NCI-H748 (cell line): ENCODE data around the gene PALM.
"Not testable (repeated sequence)": the region's sequence is repeated elsewhere in the genome, so short reads cannot be mapped to it uniquely, and the experiment has no call there.

Source experiments
- DNase-seq: peaks from one replicate; lab custom pipeline; 2025; ENCODE audit not compliant: unreplicated experiment; lab: John Stamatoyannopoulos, UW

Gene PALM

DNA sequence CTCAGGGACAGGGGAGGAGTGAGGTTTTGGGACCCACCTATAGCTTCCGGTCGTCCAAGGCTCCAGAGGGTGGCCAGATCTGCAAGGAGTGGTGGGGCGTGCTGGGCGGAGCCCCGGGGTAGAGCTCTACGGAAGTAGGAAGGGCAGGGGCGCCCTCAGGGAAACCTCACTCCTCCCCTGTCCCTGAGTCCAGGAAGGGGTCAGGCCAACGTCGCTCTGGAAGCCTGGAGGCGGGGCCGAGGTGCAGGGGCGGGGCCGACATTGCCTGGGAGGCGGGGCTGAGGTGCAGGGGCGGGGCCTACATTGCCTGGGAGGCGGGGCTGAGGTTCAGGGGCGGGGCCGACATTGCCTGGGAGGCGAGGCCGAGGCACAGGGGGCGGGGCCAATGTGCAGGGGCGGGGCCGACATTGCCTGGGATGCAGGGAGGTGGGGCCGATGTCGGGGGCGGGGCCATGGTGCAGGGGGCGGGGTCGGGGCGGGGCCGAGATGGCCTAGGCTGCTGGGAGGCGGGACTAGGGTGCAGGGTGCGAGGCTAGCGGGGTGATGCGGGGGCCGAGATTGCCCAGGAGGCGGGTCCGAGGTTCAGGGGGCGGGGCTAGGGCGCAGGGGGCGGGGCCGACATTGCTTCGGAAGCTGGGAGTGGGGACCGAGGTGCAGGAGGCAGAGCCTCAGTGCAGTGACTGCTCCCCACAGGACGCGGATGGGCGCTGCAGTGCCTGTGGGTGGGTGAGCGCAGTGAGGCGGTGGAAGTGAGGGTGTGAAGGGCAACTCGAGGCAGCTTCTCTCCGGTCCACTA is 4.9 kb upstream of the PALM start:
- DNase-seq = peak; percentile 41

DNA sequence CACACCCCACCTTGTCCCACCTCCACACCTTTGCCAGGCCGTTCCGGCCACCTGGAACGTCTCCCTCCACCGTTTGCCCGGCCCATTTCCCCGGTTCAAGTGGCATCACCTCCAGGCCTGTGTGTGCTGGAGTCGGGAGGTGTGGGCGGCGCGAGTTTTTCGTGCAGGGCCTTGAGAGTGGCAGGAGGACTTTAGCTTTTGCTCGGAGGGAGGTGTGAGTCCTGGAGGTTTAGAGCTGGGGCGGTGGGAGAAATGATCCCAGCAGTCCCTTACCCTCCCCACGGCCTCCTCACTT is 4.3 kb upstream of the PALM start:
- no peak for DNase-seq

DNA sequence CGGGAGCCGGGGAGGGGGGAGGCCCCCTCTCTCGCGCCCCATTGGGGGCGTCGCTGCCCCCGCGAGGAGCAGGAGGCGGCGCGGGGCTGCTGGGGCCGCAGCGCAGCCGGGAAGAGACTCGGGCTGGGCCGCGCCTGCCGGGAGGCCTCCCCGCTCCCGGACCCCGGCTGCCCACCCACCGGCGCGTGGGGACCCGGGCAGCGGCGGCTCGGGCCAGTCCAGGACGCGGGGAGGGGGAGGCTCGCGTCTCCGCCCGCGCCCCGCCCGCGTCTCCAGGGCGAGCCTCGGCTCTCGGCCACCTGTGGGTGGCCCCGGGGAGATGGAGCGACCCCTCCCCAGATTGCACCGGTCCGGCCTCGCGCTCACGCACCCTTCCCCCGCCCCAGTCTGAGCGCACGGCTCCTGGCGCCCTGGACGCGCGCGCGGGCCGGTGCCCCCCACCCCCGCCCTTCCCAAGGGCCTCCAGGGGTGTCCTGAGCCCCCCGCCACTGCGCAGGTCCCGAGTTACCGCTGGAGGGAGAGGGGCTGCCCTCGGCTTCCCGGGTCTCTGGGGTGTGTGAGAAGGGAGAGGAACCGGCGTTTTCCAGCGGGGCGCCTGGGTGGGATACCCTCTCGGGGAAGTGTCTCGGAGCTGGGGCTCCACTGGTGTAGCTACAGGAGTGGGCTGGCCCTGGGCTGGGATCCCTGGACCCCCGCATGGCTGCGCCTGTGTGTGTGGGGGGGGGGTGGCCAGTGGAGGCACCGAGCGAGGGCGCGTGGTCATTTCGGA is 645 bp downstream of the PALM start:
- peak; percentile 25 for DNase-seq

DNA sequence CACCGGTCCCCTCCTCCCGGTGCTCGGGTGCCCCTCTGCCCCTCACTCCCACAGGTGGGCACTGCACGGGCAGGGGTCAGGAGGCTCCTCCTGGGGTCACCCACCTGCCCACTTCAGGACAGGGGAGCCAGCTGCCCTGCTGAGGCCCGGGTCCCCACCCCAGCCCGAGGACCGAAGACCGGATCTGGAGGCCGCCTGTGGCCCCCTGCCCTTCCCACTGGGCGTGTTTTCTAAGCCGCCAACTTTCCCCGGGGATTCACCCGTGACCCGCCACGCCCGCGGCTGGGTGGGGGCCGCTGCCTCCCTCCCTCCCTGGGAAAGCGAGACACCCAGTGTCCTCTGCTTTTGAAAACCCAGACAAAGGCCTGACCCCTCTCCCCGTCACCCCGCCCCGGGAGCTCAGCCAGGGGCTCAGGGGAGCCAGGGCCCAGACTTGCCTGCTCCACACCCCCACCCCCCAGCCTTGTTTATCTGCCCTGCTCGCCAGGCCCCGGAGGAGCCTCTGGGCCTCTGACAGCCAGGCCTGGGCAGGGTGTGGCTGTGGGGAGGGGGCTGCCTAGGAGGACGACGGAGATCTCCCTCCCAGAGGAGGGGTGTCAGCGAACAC is 1.3 kb downstream of the PALM start:
- DNase-seq = no peak

DNA sequence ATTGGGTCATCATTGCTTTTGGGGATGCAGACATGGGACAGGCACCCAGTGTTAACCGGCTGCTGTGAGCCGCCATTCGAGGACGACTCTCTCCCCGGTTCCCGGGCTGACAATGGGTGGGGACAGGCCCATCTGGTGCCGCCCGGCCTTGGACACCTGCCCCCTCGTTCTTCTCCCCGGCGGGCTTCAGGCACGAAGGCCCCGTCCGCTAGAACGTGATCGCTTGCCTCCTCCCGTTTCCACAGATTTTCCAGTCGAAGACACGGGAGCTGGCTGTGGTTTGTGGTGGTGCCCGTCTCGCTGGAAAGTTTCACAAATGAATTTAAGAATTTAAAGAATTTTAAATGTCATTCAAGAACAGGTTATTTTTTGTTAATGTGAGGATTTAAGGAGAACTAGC is 2.0 kb downstream of the PALM start:
- no peak for DNase-seq

DNA sequence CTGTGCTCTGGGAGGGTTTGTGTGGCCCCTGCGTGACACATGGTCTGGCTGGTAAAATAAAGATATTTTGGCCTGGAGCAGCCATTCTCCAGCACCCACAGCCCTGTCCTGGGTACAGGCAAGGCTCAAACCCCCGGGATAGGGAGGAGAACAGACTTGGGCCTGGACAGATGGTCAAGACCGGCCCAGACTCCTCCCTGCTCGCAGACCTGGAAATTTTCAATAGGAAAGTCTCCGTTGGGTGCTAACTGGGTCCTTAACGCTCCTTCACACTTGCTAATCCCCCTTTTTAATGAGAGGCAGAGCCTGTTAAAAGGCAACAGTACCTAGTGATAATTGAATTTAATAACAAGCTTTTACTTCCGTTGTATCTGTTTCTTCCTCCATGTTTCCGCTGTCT is 2.5 kb downstream of the PALM start:
- no peak for DNase-seq

DNA sequence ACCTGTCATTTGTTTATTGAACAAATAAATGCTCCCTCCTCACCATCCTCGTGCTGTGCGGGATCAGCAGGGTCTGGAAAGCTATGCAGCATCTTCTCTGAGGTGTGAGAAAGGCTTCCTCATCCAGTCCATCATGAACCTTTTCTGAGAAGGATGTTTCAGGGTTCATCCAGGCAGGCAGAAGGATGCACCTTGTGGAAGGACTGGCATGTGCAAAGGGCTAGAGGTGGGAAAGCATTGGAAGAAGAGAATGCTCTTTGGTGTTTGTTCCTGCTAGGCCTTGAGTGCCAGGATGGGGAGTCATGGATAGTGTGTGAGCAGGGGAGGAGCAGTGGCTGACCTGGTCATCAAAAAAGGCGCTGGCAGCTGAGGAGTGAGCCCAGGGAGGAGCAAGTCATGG is 6.6 kb downstream of the PALM start:
- no peak for DNase-seq

DNA sequence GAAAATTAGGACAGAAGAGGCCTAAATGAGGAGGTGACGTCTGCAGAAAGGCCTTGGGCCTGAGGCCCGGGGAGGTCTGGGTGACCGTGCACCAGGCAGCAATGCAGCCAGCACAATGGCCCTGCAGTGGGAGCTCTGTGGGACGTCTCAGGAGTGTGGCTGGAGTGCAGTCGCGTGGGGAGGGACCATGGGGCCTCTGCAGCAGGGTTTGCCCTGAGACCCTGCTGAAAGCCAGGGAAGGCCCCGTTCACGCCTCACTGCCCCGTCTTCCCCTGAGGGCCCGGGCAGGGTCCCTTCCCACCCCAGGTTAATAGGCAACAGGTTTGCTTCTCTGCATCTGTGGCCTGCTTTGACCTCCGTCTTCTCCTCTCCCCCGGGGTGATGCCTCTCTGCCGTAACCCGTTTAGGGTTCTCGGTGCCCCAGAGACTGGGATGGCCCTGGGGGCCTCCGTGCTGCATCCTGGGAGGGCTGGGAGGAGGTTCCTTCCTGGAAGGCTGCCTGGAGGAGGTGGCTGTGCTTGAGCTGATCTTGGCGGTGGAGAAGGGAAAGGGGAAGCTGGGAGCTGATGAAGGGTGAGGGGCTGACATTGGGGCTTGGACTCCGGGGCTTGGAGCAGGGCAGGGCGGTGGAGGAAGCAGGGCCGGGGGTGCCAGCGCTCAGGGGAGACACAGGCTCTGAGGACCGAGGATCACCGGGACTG is 9.7 kb downstream of the PALM start:
- no peak for DNase-seq

DNA sequence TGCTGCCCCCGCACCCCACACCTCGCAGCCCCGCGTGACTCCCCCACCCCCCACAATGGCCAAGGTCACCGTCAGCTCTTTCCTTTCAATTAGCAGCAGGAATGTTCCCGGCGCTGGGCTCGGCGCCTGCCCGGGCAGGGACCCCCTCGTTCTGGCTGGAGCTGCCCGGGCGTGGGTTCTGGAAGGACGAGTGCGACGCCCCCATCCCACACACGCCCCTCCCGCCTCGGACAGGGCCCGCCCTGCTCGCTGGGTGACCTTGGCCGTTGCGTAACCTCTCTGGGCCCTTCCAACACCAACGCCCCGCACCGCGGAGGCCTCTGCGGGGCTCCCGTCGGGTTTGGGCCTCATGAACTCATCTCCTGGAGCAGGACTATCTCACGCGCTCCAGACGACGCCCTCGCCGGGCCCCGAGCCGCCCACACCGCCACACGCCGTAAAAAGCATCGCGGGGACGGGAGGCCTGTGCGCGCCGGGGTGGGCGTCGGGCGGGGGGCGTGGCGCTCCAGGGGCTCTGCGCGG is 10.3 kb downstream of the PALM start:
- no peak for DNase-seq

DNA sequence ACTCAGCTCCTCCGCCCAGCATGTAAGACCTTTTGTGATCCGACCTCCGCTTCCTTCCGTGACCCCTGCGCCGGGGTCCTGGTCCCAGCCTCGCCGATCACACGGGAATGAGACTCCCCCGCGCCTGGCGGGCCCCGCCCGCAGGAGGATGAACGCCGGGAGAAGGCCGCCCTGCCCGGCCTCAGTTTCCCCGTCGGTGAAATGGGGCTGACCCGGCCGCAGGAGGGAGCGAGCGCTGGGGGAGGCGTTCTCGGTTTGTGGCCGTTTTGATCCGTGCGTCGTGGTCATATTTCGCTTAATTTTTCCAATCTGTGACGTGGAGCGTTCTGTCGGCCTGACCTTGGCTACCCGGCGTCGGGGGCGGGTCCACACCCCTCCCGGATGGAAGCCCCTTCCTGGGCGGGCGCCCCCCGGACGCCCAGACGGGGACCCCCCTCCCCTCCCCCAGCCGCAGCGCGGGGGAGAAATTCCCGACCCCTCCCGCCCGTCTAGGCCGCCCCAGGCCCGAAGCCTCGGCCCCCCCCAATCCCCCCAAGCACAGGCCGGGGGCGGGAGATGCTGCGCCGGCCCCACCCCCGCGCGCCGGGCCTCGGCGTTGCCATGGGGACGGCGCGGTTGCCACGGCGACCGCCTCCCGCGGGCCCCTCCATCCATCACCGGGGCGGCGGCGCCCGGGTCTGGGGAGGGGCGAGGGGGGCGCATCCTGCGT is 11.1 kb downstream of the PALM start:
- peak; percentile 68 for DNase-seq

DNA sequence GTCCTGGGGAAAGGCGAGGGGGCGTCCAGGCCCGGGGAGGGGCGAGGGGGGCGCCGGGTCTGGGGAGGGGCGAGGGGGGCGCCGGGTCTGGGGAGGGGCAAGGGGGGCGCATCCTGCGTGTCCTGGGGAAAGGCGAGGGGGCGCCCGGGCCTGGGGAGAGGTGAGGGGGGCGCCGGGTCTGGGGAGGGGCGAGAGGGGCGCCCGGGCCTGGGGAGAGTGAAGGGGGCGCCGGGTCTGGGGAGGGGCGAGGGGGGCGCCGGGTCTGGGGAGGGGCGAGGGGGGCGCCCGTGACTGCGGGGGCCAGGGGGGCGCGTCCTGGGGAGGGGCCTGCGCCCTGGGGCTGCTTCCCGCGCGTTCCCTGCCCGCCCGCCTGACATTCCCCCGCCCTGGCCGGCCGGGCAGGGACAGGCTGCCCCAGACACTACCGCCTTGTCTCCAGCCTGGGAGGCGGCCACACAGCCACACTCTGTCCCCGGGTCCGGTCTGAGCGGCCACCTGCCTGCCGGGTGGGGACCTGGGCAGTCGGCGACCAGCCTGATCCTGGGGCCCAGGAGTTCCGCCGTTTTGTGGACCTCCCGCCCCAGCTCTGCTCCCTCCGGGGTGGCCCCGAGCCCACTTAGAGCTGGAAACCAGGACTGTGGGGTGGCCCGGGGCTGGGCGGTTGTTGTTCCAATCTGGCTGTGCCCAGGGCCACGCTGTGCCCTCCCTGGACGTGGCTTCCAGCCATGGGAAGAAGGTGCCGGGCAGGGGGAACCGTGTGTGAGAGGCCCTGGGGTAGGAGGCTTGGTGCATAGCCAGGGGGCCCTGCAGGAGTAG is 11.8 kb downstream of the PALM start:
- DNase-seq = peak; percentile 40

DNA sequence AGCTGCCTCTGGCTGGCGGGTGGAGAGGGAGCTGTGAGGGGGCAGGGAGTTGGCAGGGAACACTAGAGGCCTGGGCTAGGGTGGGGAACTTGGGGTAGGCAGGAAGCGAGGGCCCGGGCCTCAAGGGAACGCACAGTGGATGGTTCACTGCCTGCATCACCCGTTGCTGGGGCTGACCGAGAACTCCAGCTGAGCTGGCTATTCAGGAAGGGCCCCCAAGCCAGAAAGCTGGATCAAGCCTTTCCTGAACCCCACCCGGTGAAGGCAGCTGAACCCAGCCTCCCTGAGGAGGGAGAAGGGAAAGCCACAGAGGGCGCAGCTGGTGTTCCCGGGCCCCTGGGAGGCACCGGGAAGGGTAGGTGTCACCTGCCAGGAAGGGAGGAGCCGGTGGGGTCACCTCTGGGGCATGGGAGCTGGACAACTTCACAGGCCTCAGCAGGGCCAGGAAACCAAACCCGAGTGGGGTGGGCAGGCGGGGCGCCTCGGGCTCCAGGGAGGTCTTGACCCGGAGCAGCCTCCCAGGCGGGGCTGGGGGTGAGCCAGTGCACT is 13.9 kb downstream of the PALM start:
- no peak for DNase-seq

DNA sequence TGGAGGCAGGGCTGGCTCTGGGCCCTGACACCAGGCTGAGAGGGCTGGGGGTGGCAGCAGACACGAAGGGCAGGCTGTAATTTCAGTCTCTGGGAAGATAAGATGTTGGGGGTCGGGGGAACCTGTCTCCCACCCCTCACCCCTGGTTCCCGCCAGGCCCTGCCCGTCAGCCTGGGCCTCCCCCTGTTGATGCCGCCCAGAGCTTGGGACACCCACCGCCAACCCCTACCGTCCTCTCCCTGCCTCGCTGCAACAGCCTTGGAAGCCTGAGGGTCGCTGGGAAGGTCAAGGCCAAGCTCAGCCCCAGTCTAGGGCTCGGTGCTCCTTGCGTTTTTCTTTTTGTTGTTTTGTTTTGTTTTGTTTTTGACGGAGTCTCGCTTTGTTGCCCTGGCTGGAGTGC is 14.5 kb downstream of the PALM start:
- DNase-seq = no peak

DNA sequence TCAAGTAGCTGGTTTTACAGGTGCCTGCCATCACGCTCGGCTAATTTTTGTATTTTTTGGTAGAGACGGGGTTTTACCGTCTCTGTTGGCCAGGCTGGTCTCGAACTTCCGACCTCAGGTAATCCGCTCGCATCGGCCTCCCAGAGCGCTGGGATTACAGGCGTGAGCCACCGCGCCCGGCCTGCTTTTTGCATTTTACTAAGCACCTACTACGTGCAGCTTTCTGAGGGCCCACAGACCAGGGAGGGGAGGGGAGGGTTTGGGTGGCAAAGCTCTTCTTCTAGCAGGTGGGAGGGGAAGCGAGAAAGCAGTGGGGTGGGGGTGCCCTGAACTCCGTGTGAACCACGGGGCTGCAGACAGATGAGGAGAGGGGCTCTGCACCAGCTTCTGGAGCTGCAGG is 15.0 kb downstream of the PALM start:
- DNase-seq = no peak

DNA sequence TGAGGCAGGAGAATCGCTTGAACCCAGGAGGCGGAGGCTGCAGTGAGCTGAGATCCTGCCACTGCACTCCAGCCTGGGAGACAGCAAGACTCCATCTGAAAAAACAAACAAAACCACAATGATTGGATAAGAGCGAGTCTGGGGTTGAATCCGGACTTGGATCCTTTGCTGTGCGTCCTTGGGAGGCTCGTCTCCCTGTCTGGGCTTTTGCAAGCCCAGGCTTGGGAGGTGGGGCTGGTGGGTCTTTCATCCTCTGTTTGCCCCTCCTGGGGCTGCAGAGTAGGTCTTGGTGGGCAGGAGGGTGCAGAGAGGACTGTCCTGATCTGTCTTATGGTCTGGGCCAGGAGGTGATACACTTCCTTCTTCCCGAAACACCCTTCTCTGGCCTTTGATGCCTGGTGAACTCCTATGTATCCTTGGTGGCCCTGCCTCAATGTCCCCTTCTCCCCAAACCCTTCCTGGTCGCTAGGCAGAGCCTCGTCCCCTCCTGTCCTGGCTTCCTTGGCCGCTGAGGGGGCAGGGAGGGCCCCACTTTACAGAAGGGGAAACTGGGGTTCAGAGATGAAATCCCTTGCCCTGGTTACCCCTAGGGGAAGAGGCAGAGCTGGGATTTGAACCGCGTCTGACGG is 16.8 kb downstream of the PALM start:
- DNase-seq = no peak

DNA sequence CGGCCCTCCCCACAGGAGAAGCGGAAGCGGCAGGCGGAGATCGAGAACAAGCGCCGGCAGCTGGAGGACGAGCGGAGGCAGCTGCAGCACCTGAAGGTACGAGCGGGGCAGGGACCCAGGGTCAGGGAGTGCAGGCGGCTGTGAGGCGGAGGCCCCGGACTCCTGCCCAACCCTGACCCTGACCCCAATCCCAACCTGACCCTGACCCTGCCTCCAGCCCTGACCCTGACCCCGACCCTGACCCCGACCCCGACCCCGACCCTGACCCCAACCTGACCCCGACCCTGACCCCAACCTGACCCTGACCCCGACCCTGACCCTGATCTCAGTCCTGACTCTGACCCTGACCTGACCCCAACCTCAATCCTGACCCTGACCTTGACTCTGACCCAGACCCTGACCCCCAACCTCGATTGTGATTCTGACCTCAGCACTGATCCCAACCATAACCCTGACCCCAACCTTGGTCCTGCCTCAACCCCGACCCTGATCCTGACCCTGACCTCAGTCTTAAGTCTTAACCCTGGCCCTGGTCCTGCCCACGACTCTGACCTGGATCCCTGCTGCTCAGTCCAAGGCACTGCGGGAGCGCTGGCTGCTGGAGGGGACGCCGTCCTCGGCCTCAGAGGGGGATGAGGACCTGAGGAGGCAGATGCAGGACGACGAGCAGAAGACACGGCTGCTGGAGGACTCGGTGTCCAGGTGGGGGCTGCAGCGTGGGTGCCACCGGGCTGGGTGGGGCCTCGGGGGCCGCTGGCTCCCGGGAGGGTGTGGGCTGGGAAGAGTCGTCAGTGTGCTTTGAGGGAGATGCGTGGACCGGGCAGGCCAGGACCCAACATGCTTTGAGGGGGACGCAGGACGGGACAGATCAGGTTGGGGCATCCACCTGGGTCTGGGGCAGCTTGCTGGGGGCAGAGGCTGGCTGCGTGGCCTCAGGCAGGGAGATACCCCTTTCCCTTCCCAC is 18.5 kb downstream of the PALM start:
- no peak for DNase-seq

DNA sequence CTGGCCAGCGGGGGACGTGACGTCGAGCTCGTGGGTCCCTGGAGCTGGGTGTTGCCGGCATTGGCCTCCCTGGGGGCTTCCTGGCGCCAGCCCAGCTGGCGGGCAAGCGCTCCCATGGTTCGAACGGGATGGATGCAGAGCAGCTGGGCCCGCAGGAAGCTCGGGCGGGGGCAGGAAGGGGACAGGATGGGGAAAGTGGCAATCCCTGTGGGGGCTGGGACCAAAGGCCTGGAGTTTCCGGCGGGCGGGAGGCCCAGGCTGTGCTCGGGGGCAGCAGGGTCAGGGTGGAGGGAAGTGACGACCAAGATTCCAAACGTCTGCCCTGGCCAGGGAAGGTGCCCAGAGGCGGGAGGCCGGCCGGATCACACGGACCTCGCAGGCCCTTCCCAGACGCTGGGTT is 19.3 kb downstream of the PALM start:
- DNase-seq = no peak

DNA sequence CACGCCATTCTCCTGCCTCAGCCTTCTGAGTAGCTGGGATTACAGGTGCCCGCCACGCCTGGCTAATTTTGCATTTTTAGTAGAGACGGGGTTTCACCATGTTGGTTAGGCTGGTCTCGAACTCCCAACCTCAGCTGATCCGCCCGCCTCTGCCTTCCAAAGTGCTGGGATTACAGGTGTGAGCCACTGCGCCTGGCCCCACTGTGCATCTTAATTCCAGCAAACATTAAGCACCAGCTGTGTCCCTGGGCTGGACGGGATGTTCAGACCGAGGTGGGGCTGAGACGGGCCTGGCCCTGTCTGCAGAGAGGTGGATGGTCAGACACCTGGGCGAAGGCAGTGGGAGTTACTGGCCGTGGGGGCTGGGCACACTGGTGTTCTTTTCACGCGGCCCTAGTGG is 20.8 kb downstream of the PALM start:
- DNase-seq = not testable (repeated sequence)
